ENCODE data around the gene FAAP100. TPM values are rescaled to one million over a fixed set of nuclear protein-coding genes. Genes with fewer than 3 reads are reported as not detected.

Gene FAAP100
- total and polyA plus RNA-seq, 9 donors: 0.77 to 29.1 (median 25.0) TPM

DNA sequence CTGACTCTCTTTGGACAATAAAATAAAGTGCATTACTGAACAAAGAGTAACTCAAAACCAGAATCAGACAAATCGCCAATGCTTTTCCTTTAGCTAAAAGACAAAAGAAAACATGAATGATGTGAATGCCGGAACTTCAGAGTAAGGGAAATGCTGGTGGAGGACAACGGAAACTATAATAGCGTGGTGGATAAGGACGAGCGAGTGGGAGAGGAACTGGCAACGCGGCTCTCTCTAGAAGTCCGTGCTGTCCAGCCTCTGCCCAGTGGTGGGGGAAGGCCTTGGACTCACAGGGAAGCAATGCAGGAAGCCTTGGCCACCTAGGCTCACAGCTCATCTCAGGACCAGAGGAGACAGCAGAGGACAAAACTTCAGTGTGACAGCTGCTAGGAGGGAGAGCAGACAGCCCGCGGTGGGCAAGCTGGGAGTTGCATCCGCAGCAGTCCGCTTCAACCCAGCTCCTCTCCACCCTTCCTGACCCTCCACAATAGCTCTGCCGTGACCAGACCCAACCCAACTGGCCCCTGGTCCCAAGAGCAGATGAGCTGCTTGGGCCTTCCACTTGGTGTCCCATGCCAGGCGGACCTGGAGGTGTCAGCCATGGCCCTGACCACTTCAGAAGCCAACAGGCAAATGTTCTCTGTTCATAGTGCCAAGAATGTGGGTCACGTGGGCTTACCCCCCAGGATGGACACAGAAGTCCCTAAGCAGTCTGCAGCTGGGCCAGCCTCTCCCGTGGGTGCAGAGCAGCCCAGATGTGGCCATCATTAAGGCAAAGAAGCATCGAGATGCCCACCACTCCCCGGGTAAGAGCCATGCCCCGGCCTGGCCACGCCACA, 5.3 kb upstream of the FAAP100 start:
- Histone ChIP-seq H3K9me3 (no peaks in the 10 kb centered on the region), H3K4me3 (no peak overlapping the region), H3K27ac (no peak overlapping the region), H3K36me3 (no peaks in the 10 kb centered on the region), H3K27me3 (no peaks in the 10 kb centered on the region), H3K4me1 (ENCODE audit: insufficient read depth) (peaks cover 3% of the 10 kb centered on the region)
- 77 to 81% (median 78%) methylated on average over 21 of the region's 21 CpGs for WGBS, 3 donors
- TF ChIP-seq EP300 (IDR thresholded peaks at IDR 0.05) (no peak), POLR2A (IDR thresholded peaks at IDR 0.05) (no peak)
- TF ChIP-seq, protein P1, sequence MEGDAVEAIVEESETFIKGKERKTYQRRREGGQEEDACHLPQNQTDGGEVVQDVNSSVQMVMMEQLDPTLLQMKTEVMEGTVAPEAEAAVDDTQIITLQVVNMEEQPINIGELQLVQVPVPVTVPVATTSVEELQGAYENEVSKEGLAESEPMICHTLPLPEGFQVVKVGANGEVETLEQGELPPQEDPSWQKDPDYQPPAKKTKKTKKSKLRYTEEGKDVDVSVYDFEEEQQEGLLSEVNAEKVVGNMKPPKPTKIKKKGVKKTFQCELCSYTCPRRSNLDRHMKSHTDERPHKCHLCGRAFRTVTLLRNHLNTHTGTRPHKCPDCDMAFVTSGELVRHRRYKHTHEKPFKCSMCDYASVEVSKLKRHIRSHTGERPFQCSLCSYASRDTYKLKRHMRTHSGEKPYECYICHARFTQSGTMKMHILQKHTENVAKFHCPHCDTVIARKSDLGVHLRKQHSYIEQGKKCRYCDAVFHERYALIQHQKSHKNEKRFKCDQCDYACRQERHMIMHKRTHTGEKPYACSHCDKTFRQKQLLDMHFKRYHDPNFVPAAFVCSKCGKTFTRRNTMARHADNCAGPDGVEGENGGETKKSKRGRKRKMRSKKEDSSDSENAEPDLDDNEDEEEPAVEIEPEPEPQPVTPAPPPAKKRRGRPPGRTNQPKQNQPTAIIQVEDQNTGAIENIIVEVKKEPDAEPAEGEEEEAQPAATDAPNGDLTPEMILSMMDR (IDR thresholded peaks at IDR 0.05): no peak
- no peak for DNase-seq
- intact Hi-C loops (cut with DNase I): no loop called here

DNA sequence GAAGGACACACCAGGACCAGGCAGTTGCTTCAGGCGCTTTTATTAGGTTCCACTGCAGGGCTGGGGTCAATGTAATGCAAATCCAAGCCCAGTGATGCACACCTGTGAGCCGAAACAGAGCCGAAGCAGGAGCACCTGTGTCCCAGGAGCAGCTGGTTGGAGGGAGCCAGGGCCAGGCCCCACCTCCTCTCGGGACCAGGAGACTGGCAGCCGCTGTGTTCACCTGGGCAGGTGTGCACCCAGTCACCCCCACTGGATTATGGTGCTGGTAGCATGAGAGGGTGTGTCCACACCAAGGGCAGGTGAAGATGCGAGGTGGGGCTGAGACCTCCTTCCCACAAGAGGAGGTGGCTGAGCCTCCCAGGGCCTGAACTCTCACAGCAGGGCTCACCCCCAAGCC, 4.7 kb upstream of the FAAP100 start:
- no peaks in the 10 kb centered on the region for H3K9me3 ChIP-seq
- H3K27ac ChIP-seq: no peak overlapping the region
- DNase-seq: no peak
- H3K27me3 ChIP-seq: no peaks in the 10 kb centered on the region
- intact Hi-C loops (cut with DNase I): no loop called here
- peaks cover 3% of the 10 kb centered on the region for H3K4me1 ChIP-seq (ENCODE audit: insufficient read depth)
- TF ChIP-seq POLR2A (IDR thresholded peaks at IDR 0.05) (no peak), EP300 (IDR thresholded peaks at IDR 0.05) (no peak)
- TF ChIP-seq, protein P1 (IDR thresholded peaks at IDR 0.05): no peak
- WGBS, 3 donors: 83 to 94% (median 89%) methylated on average over 6 of the region's 6 CpGs
- no peak overlapping the region for H3K4me3 ChIP-seq
- H3K36me3 ChIP-seq: no peaks in the 10 kb centered on the region

DNA sequence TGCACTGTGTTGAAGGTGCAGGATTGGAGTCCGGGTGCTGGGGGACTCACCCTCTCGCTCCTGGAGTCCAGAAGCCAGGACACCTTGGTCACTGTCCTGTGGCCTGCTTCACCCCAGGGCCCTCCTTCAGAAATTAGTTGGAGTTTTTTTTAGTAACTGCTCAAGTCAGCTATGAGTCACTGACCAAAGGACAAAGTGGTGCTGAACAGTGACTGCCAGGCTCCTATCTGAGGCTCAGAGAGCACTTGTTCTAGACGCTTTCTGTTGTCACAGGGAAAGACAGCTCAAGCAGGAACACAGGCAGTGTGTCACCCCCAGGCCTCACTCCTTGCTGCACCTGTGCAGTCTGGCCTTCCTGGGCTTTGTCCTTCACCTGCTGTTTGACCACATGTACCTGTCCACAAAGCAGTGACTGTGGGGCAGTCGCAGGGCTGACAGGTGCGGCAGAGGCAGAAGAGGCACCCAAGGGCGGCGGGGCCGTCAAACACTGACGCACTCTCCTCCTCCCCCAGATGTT, 4.1 kb upstream of the FAAP100 start:
- no peaks in the 10 kb centered on the region for H3K9me3 ChIP-seq
- no peaks in the 10 kb centered on the region for H3K27me3 ChIP-seq
- H3K4me1 ChIP-seq (ENCODE audit: insufficient read depth): peaks cover 5% of the 10 kb centered on the region
- TF ChIP-seq EP300 (IDR thresholded peaks at IDR 0.05) (no peak), POLR2A (IDR thresholded peaks at IDR 0.05) (no peak)
- TF ChIP-seq, protein P1 (IDR thresholded peaks at IDR 0.05): no peak
- no peak overlapping the region for H3K4me3 ChIP-seq
- DNase-seq: no peak
- intact Hi-C loops (cut with DNase I): no loop called here
- no peak overlapping the region for H3K27ac ChIP-seq
- no peaks in the 10 kb centered on the region for H3K36me3 ChIP-seq
- 80 to 90% (median 85%) methylated on average over 9 of the region's 9 CpGs for WGBS, 3 donors

DNA sequence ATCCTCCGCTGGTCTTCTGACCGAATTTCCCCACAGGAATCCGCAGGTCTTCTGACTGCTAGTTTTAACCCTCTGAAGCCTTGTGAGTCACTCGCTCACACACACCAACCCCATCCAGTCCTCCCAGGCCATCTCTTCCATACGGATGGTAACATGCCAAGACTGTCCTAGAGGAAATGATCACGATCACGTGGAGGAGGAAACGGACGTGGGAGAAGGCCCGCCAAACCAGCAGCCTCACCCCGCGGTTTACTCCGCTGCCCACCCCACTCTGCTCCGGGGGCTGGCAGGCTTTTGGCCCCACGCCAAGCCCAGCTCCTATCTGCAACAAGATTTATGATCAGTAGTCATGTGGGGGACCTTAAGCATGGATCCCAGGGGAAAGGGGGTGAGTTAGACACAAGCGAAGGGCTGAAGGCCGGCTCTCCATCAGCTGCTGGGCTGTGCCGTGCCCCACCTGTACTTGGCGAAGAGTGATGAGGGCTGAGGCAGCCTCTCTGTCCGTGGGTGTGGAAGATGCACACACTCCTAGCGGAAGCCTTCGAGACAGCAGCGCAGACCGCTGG, 1.5 kb upstream of the FAAP100 start:
- WGBS, 3 donors: 6 to 10% (median 8%) methylated on average over 24 of the region's 24 CpGs
- Histone ChIP-seq H3K27ac (peak overlapping the region; percentile 38 to 60), H3K9me3 (no peaks in the 10 kb centered on the region), H3K27me3 (no peaks in the 10 kb centered on the region), H3K36me3 (no peaks in the 10 kb centered on the region), H3K4me1 (ENCODE audit: insufficient read depth) (peaks cover 10% of the 10 kb centered on the region), H3K4me3 (peak overlapping the region; percentile 94)
- TF ChIP-seq POLR2A (IDR thresholded peaks at IDR 0.05) (no peak), EP300 (IDR thresholded peaks at IDR 0.05) (no peak)
- TF ChIP-seq, protein P1 (IDR thresholded peaks at IDR 0.05): no peak
- peak; percentile 59 to 70 (median 67) for DNase-seq
- intact Hi-C loops (cut with DNase I): no loop called here

Data from ovary (tissue), 9 donors.